Activated T-cell treated with anti-CD3 and anti-CD28 coated beads, Interleukin-2, amount 50 U/mL, for 4 hours (primary cell): ENCODE measurements around the gene GULP1. TPM values are rescaled to one million over a fixed set of nuclear protein-coding genes. Genes with fewer than 3 reads are reported as not detected.

Experiments used
- ATAC-seq, 2 donors: fragments of 200-7000 bp; cut with Tn5 transposase; one replicate each; pipeline ENCODE4 v1.10.0; 2021
- DNase-seq: peaks from one replicate; pipeline ENCODE4 v3.0.0-alpha.2; 2020
- H3K27me3 Mint-ChIP-seq: one replicate; pipeline ENCODE4 v1.8.0; 2021; ENCODE audit warnings: low read depth, mixed read lengths
- H3K36me3 Mint-ChIP-seq: one replicate; pipeline ENCODE4 v1.8.0; 2022; ENCODE audit warnings: mixed read lengths; ENCODE audit not compliant: insufficient read depth
- H3K4me1 Mint-ChIP-seq: one replicate; pipeline ENCODE4 v1.8.0; 2021; ENCODE audit warnings: low read depth, mixed read lengths
- H3K4me3 Mint-ChIP-seq: one replicate; pipeline ENCODE4 v1.8.0; 2021; ENCODE audit warnings: mild to moderate bottlenecking, moderate library complexity, mixed read lengths
- H3K9me3 Mint-ChIP-seq: one replicate; pipeline ENCODE4 v1.8.0; 2021; ENCODE audit warnings: mixed read lengths
- total RNA-seq, 3 donors: library from RNA; stranded (reverse); gene quantifications; one replicate each; pipeline ENCODE4 v1.2.1, GENCODE V29; 2021

GULP1 gene
- total RNA-seq, 3 donors from 2014 or later, result 0.43 to 0.61 TPM; not detected in 1

GRCh38 chr2:188360485-188361263 is 69.0 kb downstream of the GULP1 start:
- DNase-seq, result no peak
- Mint-ChIP-seq H3K4me3 (no peak overlapping the region), H3K36me3 (no peaks in the 10 kb centered on the region), H3K27me3 (no peaks in the 10 kb centered on the region), H3K4me1 (no peaks in the 10 kb centered on the region), H3K9me3 (no peaks in the 10 kb centered on the region)
- no peak for ATAC-seq

- Mint-ChIP-seq H3K9me3 (no peaks in the 10 kb centered on the region), H3K4me3 (no peak overlapping the region), H3K27me3 (no peaks in the 10 kb centered on the region), H3K36me3 (no peaks in the 10 kb centered on the region), H3K4me1 (no peaks in the 10 kb centered on the region)
- ATAC-seq, result no peak
- no peak for DNase-seq
Measured at GRCh38 chr2:188364033-188364630, 72.5 kb downstream of the GULP1 start.

DNA sequence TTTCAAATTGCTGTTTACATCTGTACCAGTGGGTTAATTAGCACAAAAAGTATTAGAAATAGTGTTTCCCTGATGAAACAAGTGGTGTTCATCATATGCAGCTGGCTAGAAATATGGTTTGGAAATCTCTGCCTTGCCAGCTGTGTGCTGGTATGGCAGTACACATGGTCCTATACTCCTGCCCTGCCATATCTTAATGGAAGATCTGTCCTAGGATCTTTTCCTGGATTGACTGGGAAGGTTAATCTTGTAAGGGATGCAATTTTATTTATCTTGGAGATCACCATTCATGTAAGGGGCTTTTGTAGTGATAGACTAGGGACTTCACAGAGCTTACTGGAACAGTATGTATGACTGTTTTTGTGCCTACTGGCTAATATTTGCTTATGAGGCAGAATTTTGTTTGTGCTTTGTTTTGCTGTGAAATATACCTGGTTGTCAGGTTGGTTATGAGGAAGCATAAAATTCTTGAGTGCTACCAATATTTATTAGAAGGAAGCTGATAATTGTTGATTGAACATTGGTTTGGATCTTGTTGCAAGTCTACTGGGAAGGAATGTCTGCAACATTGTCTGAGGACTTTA is 73.5 kb downstream of the GULP1 start:
- Mint-ChIP-seq H3K4me1 (no peaks in the 10 kb centered on the region), H3K9me3 (no peaks in the 10 kb centered on the region), H3K4me3 (no peak overlapping the region), H3K27me3 (no peaks in the 10 kb centered on the region), H3K36me3 (no peaks in the 10 kb centered on the region)
- no peak for DNase-seq
- ATAC-seq, result no peak

DNA sequence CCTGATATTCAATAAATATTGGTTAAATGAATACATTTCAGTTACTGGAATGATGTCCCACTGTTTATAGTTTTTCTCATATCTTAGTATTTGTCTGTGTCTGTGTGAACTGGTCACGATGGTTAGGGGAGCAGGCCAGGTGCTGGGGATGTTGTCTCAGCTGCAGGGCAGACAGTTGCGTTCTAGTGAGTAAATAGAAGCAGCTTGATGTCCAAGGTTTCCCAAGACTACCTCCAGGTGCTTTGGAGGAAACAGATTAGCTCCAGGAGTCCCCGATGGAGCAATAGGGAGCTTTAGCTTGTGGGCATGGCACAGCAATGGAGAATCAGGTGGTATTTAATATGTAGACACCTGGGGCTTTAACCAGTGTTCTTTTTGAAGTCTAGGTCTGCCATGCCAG is 75.5 kb downstream of the GULP1 start:
- no peak for ATAC-seq
- H3K36me3 Mint-ChIP-seq, result no peaks in the 10 kb centered on the region
- H3K27me3 Mint-ChIP-seq, result no peaks in the 10 kb centered on the region
- no peaks in the 10 kb centered on the region for H3K9me3 Mint-ChIP-seq
- no peak overlapping the region for H3K4me3 Mint-ChIP-seq
- no peaks in the 10 kb centered on the region for H3K4me1 Mint-ChIP-seq
- no peak for DNase-seq

DNA sequence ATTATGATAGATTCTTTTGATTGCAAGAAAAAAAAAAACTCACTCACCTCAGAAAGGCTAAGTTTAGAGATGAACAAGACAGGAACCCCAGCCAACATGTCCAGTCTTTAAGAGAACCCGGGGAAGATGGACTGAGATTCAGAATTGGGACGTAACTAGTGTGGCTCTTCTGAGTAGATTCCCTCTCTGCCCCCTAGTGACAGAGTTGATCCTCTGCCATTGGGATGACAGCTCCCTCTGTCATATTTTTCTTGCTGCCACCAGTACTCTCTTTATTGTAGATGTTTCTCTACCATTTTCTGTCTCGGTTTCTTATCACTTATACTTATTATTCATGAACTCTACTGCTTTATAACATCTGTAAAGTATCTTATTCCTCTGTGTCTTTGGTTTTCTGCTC is 77.7 kb downstream of the GULP1 start:
- H3K4me3 Mint-ChIP-seq, result no peak overlapping the region
- no peak for ATAC-seq
- no peaks in the 10 kb centered on the region for H3K9me3 Mint-ChIP-seq
- H3K27me3 Mint-ChIP-seq, result no peaks in the 10 kb centered on the region
- DNase-seq, result no peak
- no peaks in the 10 kb centered on the region for H3K36me3 Mint-ChIP-seq
- no peaks in the 10 kb centered on the region for H3K4me1 Mint-ChIP-seq

- Mint-ChIP-seq H3K4me3 (no peak overlapping the region), H3K9me3 (no peaks in the 10 kb centered on the region), H3K4me1 (no peaks in the 10 kb centered on the region), H3K36me3 (no peaks in the 10 kb centered on the region), H3K27me3 (no peaks in the 10 kb centered on the region)
- DNase-seq (no peak), ATAC-seq (no peak)
Measured at GRCh38 chr2:188378371-188378950, 86.8 kb downstream of the GULP1 start.

GRCh38 chr2:188379748-188380147 is 88.1 kb downstream of the GULP1 start:
- no peak overlapping the region for H3K4me3 Mint-ChIP-seq
- peaks cover 9% of the 10 kb centered on the region for H3K9me3 Mint-ChIP-seq
- DNase-seq (no peak), ATAC-seq (no peak)
- no peaks in the 10 kb centered on the region for H3K4me1 Mint-ChIP-seq
- no peaks in the 10 kb centered on the region for H3K36me3 Mint-ChIP-seq
- no peaks in the 10 kb centered on the region for H3K27me3 Mint-ChIP-seq

DNA sequence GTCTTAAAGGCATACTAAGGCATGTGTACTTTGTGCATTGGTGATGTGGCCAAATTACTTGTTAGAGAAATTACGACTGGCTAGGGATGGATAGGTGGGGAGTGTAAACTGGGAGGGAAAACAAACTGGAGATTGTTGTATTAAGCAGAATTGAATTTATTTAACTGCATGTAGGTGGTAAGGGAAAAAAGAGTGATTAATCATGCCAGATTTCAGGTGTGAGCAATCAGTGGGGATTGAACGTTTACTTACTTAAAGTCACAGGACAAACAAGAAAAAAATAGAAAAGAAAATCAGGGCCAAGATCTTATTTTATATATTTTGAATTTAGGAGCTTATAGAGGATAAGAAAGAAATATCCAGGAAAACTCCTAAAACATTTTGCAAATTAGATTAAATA is 88.6 kb downstream of the GULP1 start:
- no peak for ATAC-seq
- Mint-ChIP-seq H3K27me3 (no peaks in the 10 kb centered on the region), H3K9me3 (peaks cover 10% of the 10 kb centered on the region), H3K4me1 (no peaks in the 10 kb centered on the region), H3K36me3 (no peaks in the 10 kb centered on the region), H3K4me3 (no peak overlapping the region)
- no peak for DNase-seq

- Mint-ChIP-seq H3K27me3 (no peaks in the 10 kb centered on the region), H3K4me1 (no peaks in the 10 kb centered on the region), H3K9me3 (peaks cover 14% of the 10 kb centered on the region), H3K36me3 (no peaks in the 10 kb centered on the region), H3K4me3 (no peak overlapping the region)
- DNase-seq (no peak), ATAC-seq (no peak)
Measured at GRCh38 chr2:188381614-188382013, 89.9 kb downstream of the GULP1 start.

DNA sequence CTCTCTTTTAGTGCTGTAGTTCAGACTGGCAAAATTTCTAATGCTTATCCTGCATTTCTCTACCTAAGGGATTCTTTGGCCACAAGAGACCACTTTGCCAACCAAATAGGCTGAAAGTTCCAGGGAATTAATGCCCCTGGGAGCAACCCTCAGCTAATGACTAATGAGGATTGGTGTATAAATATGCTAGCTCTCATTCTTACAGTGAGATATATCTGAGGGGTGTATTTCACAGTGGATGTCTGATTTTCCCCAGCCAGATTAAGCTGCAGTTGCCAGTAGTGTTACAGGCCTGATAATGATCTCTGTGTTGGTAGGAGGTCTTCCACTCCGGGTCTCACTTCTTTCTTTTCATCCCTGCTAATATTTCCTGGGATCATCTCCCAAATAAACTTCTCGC is 90.4 kb downstream of the GULP1 start:
- H3K27me3 Mint-ChIP-seq, result no peaks in the 10 kb centered on the region
- H3K4me1 Mint-ChIP-seq, result no peaks in the 10 kb centered on the region
- H3K36me3 Mint-ChIP-seq, result no peaks in the 10 kb centered on the region
- no peak overlapping the region for H3K4me3 Mint-ChIP-seq
- ATAC-seq (no peak), DNase-seq (no peak)
- H3K9me3 Mint-ChIP-seq, result peaks cover 14% of the 10 kb centered on the region

GRCh38 chr2:188383158-188383557 is 91.5 kb downstream of the GULP1 start:
- Mint-ChIP-seq H3K4me1 (no peaks in the 10 kb centered on the region), H3K9me3 (peaks cover 14% of the 10 kb centered on the region), H3K4me3 (no peak overlapping the region), H3K27me3 (no peaks in the 10 kb centered on the region), H3K36me3 (no peaks in the 10 kb centered on the region)
- no peak for DNase-seq
- ATAC-seq, result no peak

GRCh38 chr2:188385857-188386256 is 94.2 kb downstream of the GULP1 start:
- ATAC-seq (no peak), DNase-seq (no peak)
- Mint-ChIP-seq H3K27me3 (no peaks in the 10 kb centered on the region), H3K4me3 (no peak overlapping the region), H3K36me3 (no peaks in the 10 kb centered on the region), H3K9me3 (peaks cover 14% of the 10 kb centered on the region), H3K4me1 (no peaks in the 10 kb centered on the region)

DNA sequence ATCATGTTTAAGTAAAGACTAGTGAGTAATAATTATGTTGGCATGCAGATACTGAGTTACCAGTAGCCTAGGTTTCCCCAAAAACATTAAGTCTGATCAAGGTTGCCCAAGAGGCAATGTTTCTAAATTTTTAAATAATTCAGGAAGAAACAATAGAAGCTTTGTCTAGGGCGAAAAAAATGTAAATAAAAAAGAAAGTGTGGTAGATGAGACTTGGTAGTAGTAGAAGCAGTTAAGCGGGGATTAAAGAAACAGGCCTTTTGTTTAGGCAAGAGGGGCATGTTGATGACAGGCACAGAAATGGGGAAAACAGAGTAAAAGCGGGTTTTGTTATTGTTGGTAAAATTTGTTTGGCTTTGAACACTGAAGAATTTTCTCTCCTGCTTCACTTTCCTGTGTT is 97.2 kb downstream of the GULP1 start:
- H3K27me3 Mint-ChIP-seq, result no peaks in the 10 kb centered on the region
- no peaks in the 10 kb centered on the region for H3K4me1 Mint-ChIP-seq
- no peaks in the 10 kb centered on the region for H3K36me3 Mint-ChIP-seq
- H3K9me3 Mint-ChIP-seq, result peaks cover 20% of the 10 kb centered on the region
- ATAC-seq, result no peak
- no peak overlapping the region for H3K4me3 Mint-ChIP-seq
- DNase-seq, result no peak

DNA sequence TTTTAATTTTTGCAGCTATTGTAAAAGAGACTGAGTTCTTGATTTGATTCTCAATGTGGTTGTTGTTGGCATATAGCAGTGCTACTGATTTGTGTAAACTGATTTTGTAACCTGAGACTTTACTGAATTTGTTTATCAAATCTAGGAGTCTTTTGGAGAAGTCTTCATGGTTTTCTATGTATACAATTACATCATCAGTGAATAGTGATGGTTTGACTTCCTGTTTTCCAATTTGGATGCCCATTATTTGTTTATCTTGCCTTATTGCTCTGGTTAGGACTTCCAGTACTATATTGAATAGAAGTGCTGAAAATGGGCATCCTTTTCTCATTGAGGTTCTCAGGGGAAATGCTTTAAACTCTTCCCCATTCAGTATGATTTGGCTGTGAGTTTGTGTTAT is 99.7 kb downstream of the GULP1 start:
- no peak overlapping the region for H3K4me3 Mint-ChIP-seq
- no peaks in the 10 kb centered on the region for H3K4me1 Mint-ChIP-seq
- H3K9me3 Mint-ChIP-seq, result peaks cover 6% of the 10 kb centered on the region
- H3K36me3 Mint-ChIP-seq, result no peaks in the 10 kb centered on the region
- no peaks in the 10 kb centered on the region for H3K27me3 Mint-ChIP-seq
- no peak for DNase-seq
- ATAC-seq, result no peak
